Panc1 (cell line): ENCODE measurements around the gene JMY. TPM values are rescaled to one million over a fixed set of nuclear protein-coding genes. Genes with fewer than 3 reads are reported as not detected.

Source experiments
- ATAC-seq: fragments of 200-7000 bp; cut with Tn5 transposase; 2 replicates; pipeline ENCODE4 v1.9.1; 2020; ENCODE audit warnings: mild to moderate bottlenecking, moderate library complexity
- BruUV-seq: library from RNA; stranded (reverse); fragments of 400-500 nt; replicated peaks from 2 replicates; lab custom pipeline; 2021; lab: Mats Ljungman, UMichigan
- CTCF ChIA-PET: fragments of 300-600 bp; sonication (Branson Sonifier 250); formaldehyde crosslinking; loops from one replicate; lab custom pipeline; 2022; ENCODE audit warnings: antibody characterized with exemption; lab: Charles Lee
- POLR2A ChIA-PET: fragments of 300-600 bp; sonication (Branson Sonifier 250); formaldehyde crosslinking; loops from one replicate; lab custom pipeline; 2022; ENCODE audit warnings: antibody characterized with exemption; lab: Charles Lee
- DNase-seq: peaks from one replicate; pipeline ENCODE4 v3.0.0-alpha.2; 2010; ENCODE audit warnings: low read depth, low spot score
- H3K27ac ChIP-seq: 2 replicates; pipeline ENCODE4 v1.5.1; 2011; ENCODE audit warnings: mild to moderate bottlenecking, low read length, inconsistent platforms
- H3K27me3 ChIP-seq: fragments of 200-500 bp; sonication (Bioruptor generic); 2 replicates; pipeline ENCODE4 v1.6.0; 2014; ENCODE audit warnings: low read length, inconsistent platforms; ENCODE audit not compliant: control insufficient read depth, insufficient read depth
- H3K36me3 ChIP-seq: fragments of 200-500 bp; sonication (Bioruptor generic); 2 replicates; pipeline ENCODE4 v1.5.1; 2014; ENCODE audit warnings: inconsistent platforms, mild to moderate bottlenecking, low read length, moderate library complexity; ENCODE audit not compliant: control insufficient read depth, insufficient read depth
- H3K4me1 ChIP-seq: 2 replicates; pipeline ENCODE4 v1.5.1; 2011; ENCODE audit warnings: inconsistent platforms, mild to moderate bottlenecking, low read length, moderate library complexity; ENCODE audit not compliant: control insufficient read depth, insufficient read depth
- H3K4me3 ChIP-seq, 2 experiments: 2 replicates each; pipeline ENCODE4 v1.5.1; 2011 to 2012; ENCODE audit warnings: low read depth in 2 of 2, low read length in 2 of 2, mild to moderate bottlenecking in 2 of 2, inconsistent platforms in 1 of 2, moderate library complexity in 1 of 2
- H3K9me3 ChIP-seq: fragments of 200-500 bp; sonication (Bioruptor generic); 2 replicates; pipeline ENCODE4 v1.5.1; 2014; ENCODE audit warnings: low read depth, mild to moderate bottlenecking, inconsistent platforms, low read length, moderate library complexity; ENCODE audit not compliant: control insufficient read depth, insufficient read depth
- CTCF ChIP-seq: fragments of 450-650 bp; IDR thresholded peaks from 2 replicates; pipeline ENCODE4 v1.5.1; 2017; ENCODE audit warnings: mild to moderate bottlenecking
- POLR2AphosphoS5 ChIP-seq: IDR thresholded peaks from 2 replicates; pipeline ENCODE4 v1.6.1; 2012; ENCODE audit warnings: mild to moderate bottlenecking, low read depth, low read length, moderate library complexity
- REST ChIP-seq, 2 experiments: IDR thresholded peaks; 2 replicates each; pipeline ENCODE4 v1.6.1; 2011 to 2012; ENCODE audit warnings: low read depth in 2 of 2, control low read depth in 1 of 2, low read length in 1 of 2, mild to moderate bottlenecking in 1 of 2, moderate library complexity in 1 of 2; ENCODE audit not compliant: insufficient read depth in 1 of 2
- SIN3A ChIP-seq: IDR thresholded peaks from 2 replicates; pipeline ENCODE4 v1.6.1; 2012; ENCODE audit warnings: low read depth, mild to moderate bottlenecking, low read length, moderate library complexity, borderline replicate concordance; ENCODE audit not compliant: insufficient read depth
- TCF7L2 ChIP-seq: IDR thresholded peaks from 2 replicates; pipeline ENCODE4 v1.6.1; 2011; ENCODE audit warnings: mild to moderate bottlenecking, low read depth, low read length, inconsistent platforms
- in situ Hi-C: cut with HindIII; loops from 2 replicates; pipeline ENCODE4 v1.10.0; 2016; ENCODE audit warnings: low sequenced_read_pairs, low pct_unique_long_range_greater_than_20kb
- intact Hi-C: fragments of 100-400 bp; cut with micrococcal nuclease; formaldehyde crosslinking; loops from one replicate; pipeline ENCODE4 v1.10.0; 2022; ENCODE audit not compliant: unreplicated experiment
- total RNA-seq: library from RNA; stranded (reverse); gene quantifications from one replicate; pipeline ENCODE4 v1.2.1, GENCODE V29; 2021; ENCODE audit not compliant: unreplicated experiment

JMY gene
- total RNA-seq, 1 experiment from 2014 or later: 6.1 TPM

- Histone ChIP-seq H3K27me3 (no peaks in the 10 kb centered on the region), H3K36me3 (no peaks in the 10 kb centered on the region), H3K9me3 (no peaks in the 10 kb centered on the region), H3K4me3 (no peak overlapping the region), H3K27ac (no peak overlapping the region), H3K4me1 (no peaks in the 10 kb centered on the region)
- DNase-seq (no peak), ATAC-seq (no peak)
- no TSS peak for BruUV-seq
- no peak for TF ChIP-seq REST (IDR thresholded peaks at IDR 0.05; ENCODE audit: insufficient read depth in 1 of 2, low read depth in 2 of 2, low read length in 1 of 2)
- no peak for TF ChIP-seq SIN3A
- TF ChIP-seq TCF7L2: no peak
- TF ChIP-seq CTCF: no peak
- no peak for TF ChIP-seq POLR2AphosphoS5
- POLR2A ChIA-PET: no interaction called here
- CTCF ChIA-PET: no interaction called here
- intact Hi-C loops (no loop called here), in situ Hi-C loops (no loop called here)
Measured at GRCh38 chr5:79297661-79298060, 61.7 kb downstream of the JMY start.

GRCh38 chr5:79301046-79301712, 65.2 kb downstream of the JMY start:
- no peaks in the 10 kb centered on the region for H3K27me3 ChIP-seq
- H3K4me3 ChIP-seq: no peak overlapping the region
- in situ Hi-C loops: no loop called here
- TF ChIP-seq POLR2AphosphoS5 (no peak), TCF7L2 (no peak), CTCF (no peak), REST (IDR thresholded peaks at IDR 0.05; ENCODE audit: insufficient read depth in 1 of 2, low read depth in 2 of 2, low read length in 1 of 2) (no peak), SIN3A (no peak)
- ATAC-seq (no peak), DNase-seq (no peak)
- ChIA-PET CTCF (no interaction called here), POLR2A (no interaction called here)
- H3K4me1 ChIP-seq: no peaks in the 10 kb centered on the region
- no peaks in the 10 kb centered on the region for H3K36me3 ChIP-seq
- no peak overlapping the region for H3K27ac ChIP-seq
- BruUV-seq: no TSS peak
- no peaks in the 10 kb centered on the region for H3K9me3 ChIP-seq
- intact Hi-C loops: no loop called here
